K562 (cell line): ENCODE measurements around the gene SLC13A1. TPM values are rescaled to one million over a fixed set of nuclear protein-coding genes. Genes with fewer than 3 reads are reported as not detected.

Experiments
- ATAC-seq: fragments of 200-7000 bp; cut with Tn5 transposase; 3 replicates; pipeline ENCODE4 v1.9.1; 2020; ENCODE audit warnings: moderate library complexity
- BruUV-seq: library from RNA; stranded (reverse); fragments of 400-500 nt; replicated peaks from 2 replicates; lab custom pipeline; 2021; lab: Mats Ljungman, UMichigan
- CTCF ChIA-PET: fragments of 300-600 bp; formaldehyde crosslinking; extraction: SDS; loops from one replicate; lab custom pipeline; 2021; ENCODE audit warnings: low intra/inter-chr PET ratio; lab: Yijun Ruan, JAX
- POLR2A ChIA-PET: fragments of 300-600, 350-650 bp; sonication (Branson Sonifier 250); formaldehyde crosslinking; extraction: SDS; loops from one replicate; lab custom pipeline; 2021; ENCODE audit warnings: antibody characterized with exemption, inconsistent platforms; lab: Yijun Ruan, JAX
- DNase-seq, 4 experiments: peaks; one replicate each; pipeline versions ENCODE4 v3.0.0 to v3.0.0-alpha.2; 2011 to 2018; ENCODE audit warnings: low spot score in 3 of 4, mixed read lengths in 3 of 4; ENCODE audit errors: extremely low read depth in 1 of 4
- FAIRE-seq: peaks from 2 replicates; lab custom pipeline; 2011; peaks lifted over from hg19 to GRCh38; lab: Jason Lieb, UNC
- H2AFZ ChIP-seq: 2 replicates; pipeline ENCODE4 v1.6.0; 2011; ENCODE audit warnings: low read depth, low read length, control low read depth, inconsistent platforms
- H3K27ac ChIP-seq: fragments of 200-600 bp; 3 replicates; pipeline ENCODE4 v1.8.0; 2011; ENCODE audit warnings: low read depth, mild to moderate bottlenecking, control low read depth, inconsistent platforms, low read length, moderate library complexity, mixed read lengths; ENCODE audit errors: extremely low read depth
- H3K27me3 ChIP-seq, 2 experiments: fragments of 300-600 bp in 1 of 2; 2 replicates in 1 of 2; 3 replicates in 1 of 2; pipeline versions ENCODE4 v1.6.0 to v1.8.0; 2011; ENCODE audit warnings: inconsistent platforms in 2 of 2, low read length in 2 of 2, mild to moderate bottlenecking in 1 of 2, mixed read lengths in 1 of 2, moderate library complexity in 1 of 2; ENCODE audit not compliant: control insufficient read depth in 2 of 2, insufficient read depth in 2 of 2
- H3K36me3 ChIP-seq: fragments of 300-600 bp; 3 replicates; pipeline ENCODE4 v1.8.0; 2011; ENCODE audit warnings: mild to moderate bottlenecking, low read length, inconsistent platforms; ENCODE audit not compliant: control insufficient read depth, insufficient read depth
- H3K4me1 ChIP-seq, 2 experiments: fragments of 200-600 bp in 1 of 2; replicated peaks in 1 of 2; 2 replicates in 1 of 2; 3 replicates in 1 of 2; pipeline versions ENCODE4 v1.5.1 to v1.8.0; 2011; ENCODE audit warnings: inconsistent platforms in 2 of 2, low read length in 2 of 2, mild to moderate bottlenecking in 1 of 2, mixed read lengths in 1 of 2, moderate library complexity in 1 of 2; ENCODE audit not compliant: control insufficient read depth in 2 of 2, insufficient read depth in 2 of 2
- H3K4me2 ChIP-seq: 2 replicates; pipeline ENCODE4 v1.6.1; 2011; ENCODE audit warnings: low read length, control low read depth, inconsistent platforms, mixed read lengths; ENCODE audit not compliant: insufficient read depth
- H3K4me3 ChIP-seq: fragments of 200-600 bp; sonication (generic), shearing (Covaris generic); 2 replicates; pipeline ENCODE4 v1.5.1; 2016; ENCODE audit warnings: control low read depth, inconsistent platforms
- H3K79me2 ChIP-seq: fragments of 200-600 bp; 3 replicates; pipeline ENCODE4 v1.8.0; 2011; ENCODE audit warnings: low read length, inconsistent platforms; ENCODE audit not compliant: control insufficient read depth, insufficient read depth
- H3K9ac ChIP-seq, 2 experiments: 2 replicates each; pipeline versions ENCODE4 v1.6.0 to v1.6.1; 2011; ENCODE audit warnings: low read depth in 2 of 2, low read length in 2 of 2, control low read depth in 1 of 2, inconsistent platforms in 1 of 2, mild to moderate bottlenecking in 1 of 2, mixed read lengths in 1 of 2; ENCODE audit not compliant: insufficient read depth in 1 of 2
- H3K9me1 ChIP-seq: one replicate; pipeline ENCODE4 v1.6.0; 2011; ENCODE audit warnings: inconsistent platforms, mild to moderate bottlenecking, low read length, moderate library complexity; ENCODE audit not compliant: control insufficient read depth, insufficient read depth
- H3K9me3 ChIP-seq: replicated peaks from 2 replicates; pipeline ENCODE4 v1.5.1; 2011; ENCODE audit warnings: low read depth, low read length, inconsistent platforms; ENCODE audit not compliant: control insufficient read depth, insufficient read depth
- H4K20me1 ChIP-seq: replicated peaks from 2 replicates; pipeline ENCODE4 v1.6.1; 2011; ENCODE audit warnings: low read length, inconsistent platforms, mixed read lengths; ENCODE audit not compliant: control insufficient read depth, insufficient read depth
- CEBPB ChIP-seq: fragments of 450-650 bp; IDR thresholded peaks from 2 replicates; pipeline ENCODE4 v1.6.1; 2016; ENCODE audit warnings: missing genetic modification characterization, missing compliant biosample characterization
- ETS2 ChIP-seq: IDR thresholded peaks from 2 replicates; pipeline ENCODE4 v1.6.1; 2016; ENCODE audit warnings: borderline replicate concordance, missing genetic modification characterization, mild to moderate bottlenecking, moderate library complexity, missing compliant biosample characterization; ENCODE audit not compliant: poor library complexity, severe bottlenecking
- MCM5 ChIP-seq: fragments of 450-650 bp; IDR thresholded peaks from 2 replicates; pipeline ENCODE4 v1.6.1; 2016; ENCODE audit warnings: low read depth
- MEF2D ChIP-seq: conservative IDR thresholded peaks from 2 replicates; pipeline ENCODE4 v1.6.1; 2016; ENCODE audit warnings: low read depth, missing genetic modification characterization, missing compliant biosample characterization
- NCOR1 ChIP-seq: fragments of 450-650 bp; IDR thresholded peaks from 2 replicates; pipeline ENCODE4 v1.6.1; 2016; ENCODE audit warnings: mild to moderate bottlenecking, moderate library complexity
- PHF21A ChIP-seq: fragments of 450-650 bp; IDR thresholded peaks from 2 replicates; pipeline ENCODE4 v1.6.1; 2017; ENCODE audit warnings: low read depth, borderline replicate concordance
- PRDM10 ChIP-seq: fragments of 450-650 bp; IDR thresholded peaks from 2 replicates; pipeline ENCODE4 v1.6.1; 2018; ENCODE audit not compliant: partially characterized antibody
- RAD51 ChIP-seq: fragments of 450-650 bp; IDR thresholded peaks from 2 replicates; pipeline ENCODE4 v1.7.1; 2016; ENCODE audit warnings: low read depth, mild to moderate bottlenecking, borderline replicate concordance
- SMARCB1 ChIP-seq: IDR thresholded peaks from 2 replicates; pipeline ENCODE4 v1.6.1; 2011; ENCODE audit warnings: improper control_type of control experiment, low read depth; ENCODE audit not compliant: insufficient read length
- TCFL5 ChIP-seq: fragments of 250-450 bp; sonication (Bioruptor Pico); conservative IDR thresholded peaks from 2 replicates; pipeline ENCODE4 v1.6.1; 2021; ENCODE audit warnings: mild to moderate bottlenecking, moderate library complexity, matching md5 sums
- THRB ChIP-seq: fragments of 450-650 bp; formaldehyde crosslinking; conservative IDR thresholded peaks from 2 replicates; pipeline ENCODE4 v1.4.0; 2022; ENCODE audit warnings: mild to moderate bottlenecking, missing genetic modification characterization
- VEZF1 ChIP-seq: fragments of 200-800 bp; sonication (Bioruptor generic); IDR thresholded peaks from 2 replicates; pipeline ENCODE4 v1.6.1; 2017; ENCODE audit warnings: missing genetic modification characterization, missing compliant biosample characterization
- WGBS: fragments of 100-300 bp; shearing (Covaris generic); methylation state at CpG from one replicate; pipeline ENCODE4 v1.1.6; 2016; ENCODE audit warnings: low coverage, mixed read lengths; ENCODE audit not compliant: insufficient coverage; ENCODE audit errors: missing lambda C conversion rate; 5-methylcytosine and 5-hydroxymethylcytosine counted together
- in situ Hi-C: fragments of 300-500 bp; cut with MboI; formaldehyde crosslinking; loops from 4 replicates; pipeline ENCODE4 v1.15.0; 2018; ENCODE audit warnings: inconsistent platforms, mixed read lengths
- intact Hi-C: fragments of 100-400 bp; cut with micrococcal nuclease; formaldehyde crosslinking; loops from 2 replicates; pipeline ENCODE4 v1.14.2; 2022
- polyA plus RNA-seq, 8 experiments: library from polyadenylated mRNA; depleted of rRNA in 4 of 8; stranded (reverse) in 5 of 8; unstranded in 3 of 8; fragments of >200 nt; fragmentation: Nextera tagmentation in 2 of 8; fragmentation: Illumina TruSeq in 1 of 8; extraction: Ambion mirVana in 2 of 8; extraction: Trizol in 1 of 8; gene quantifications; 2 replicates each; pipeline versions ENCODE4 v1.2.1 to v1.2.3, GENCODE V29; 2011 to 2014; ENCODE audit warnings: inconsistent platforms in 1 of 8, missing spikeins in 1 of 8
- total RNA-seq, 7 experiments: library from RNA; depleted of rRNA in 6 of 7; stranded (reverse); fragments of >200 nt in 6 of 7; fragmentation: Illumina TruSeq in 2 of 7; extraction: Trizol in 2 of 7; gene quantifications; 2 replicates each; pipeline versions ENCODE4 v1.2.1 to v1.2.3, GENCODE V29; 2011 to 2021; ENCODE audit warnings: low replicate concordance in 1 of 7

The SLC13A1 gene
- total and polyA plus RNA-seq, 9 of the 15 experiments (the other 6 are each of a cell fraction or from before 2014, with no cell fraction given) = 0.04 TPM; not detected in 8

GRCh38 chr7:123135960-123136359 lies 63.8 kb downstream of the SLC13A1 start (continued):
- no peak for TF ChIP-seq THRB (CRISPR knock-in tag)
- no peak for TF ChIP-seq TCFL5 (CRISPR knock-in tag)
- TF ChIP-seq NCOR1 = no peak
- TF ChIP-seq MCM5 = no peak
- no peak for TF ChIP-seq PRDM10
- TF ChIP-seq, all 486 proteins: peak for 0

- no peak for DNase-seq
- WGBS = 2% methylated on average over 5 of the region's 5 CpGs
Observed at GRCh38 chr7:123133924-123134323, 65.8 kb downstream of the SLC13A1 start.

More at GRCh38 chr7:123133924-123134323, 65.8 kb downstream of the SLC13A1 start:
- Histone ChIP-seq H3K4me1 (no peaks in the 10 kb centered on the region), H4K20me1 (no peaks in the 10 kb centered on the region), H3K27me3 (no peaks in the 10 kb centered on the region), H3K4me3 (no peak overlapping the region), H3K9me1 (no peaks in the 10 kb centered on the region), H3K36me3 (no peaks in the 10 kb centered on the region), H2AFZ (no peak overlapping the region), H3K4me2 (no peak overlapping the region), H3K9ac (no peak overlapping the region), H3K9me3 (no peaks in the 10 kb centered on the region)
- CTCF ChIA-PET = no interaction called here
- no peak for ATAC-seq
- BruUV-seq = no TSS peak
- no peak for TF ChIP-seq PHF21A
- 0 out of 2 replicates have a peak, but pooled peaks have one; percentile 23 for TF ChIP-seq CEBPB (tag)
- TF ChIP-seq RAD51 = no peak
- no peak for TF ChIP-seq ETS2 (tag)
- TF ChIP-seq VEZF1 (CRISPR knock-in tag) = no peak
- TF ChIP-seq MEF2D (tag) = no peak
- TF ChIP-seq SMARCB1 = no peak
- TF ChIP-seq, all 486 proteins: peak for 1
- POLR2A ChIA-PET = no interaction called here
- no peaks in the 10 kb centered on the region for H3K79me2 ChIP-seq
- no peak for FAIRE-seq
- intact Hi-C loops = no loop called here
- no peak overlapping the region for H3K27ac ChIP-seq
- in situ Hi-C loops = no loop called here
